Activated T-cell treated with anti-CD3 and anti-CD28 coated beads, Interleukin-2, amount 50 U/mL, for 4 hours (primary cell): ENCODE measurements around the gene ODAD3. TPM values are rescaled to one million over a fixed set of nuclear protein-coding genes. Genes with fewer than 3 reads are reported as not detected.
A peak's percentile ranks its signal among the peaks of the same experiment; 100 is the strongest.
"Not testable (repeated sequence)": the region's sequence is repeated elsewhere in the genome, so short reads cannot be mapped to it uniquely, and the experiment has no call there.

Experiments used
- ATAC-seq, 2 donors: fragments of 200-7000 bp; cut with Tn5 transposase; one replicate each; pipeline ENCODE4 v1.10.0; 2021
- DNase-seq: peaks from one replicate; pipeline ENCODE4 v3.0.0-alpha.2; 2020
- H3K27me3 Mint-ChIP-seq: one replicate; pipeline ENCODE4 v1.8.0; 2021; ENCODE audit warnings: low read depth, mixed read lengths
- H3K36me3 Mint-ChIP-seq: one replicate; pipeline ENCODE4 v1.8.0; 2022; ENCODE audit warnings: mixed read lengths; ENCODE audit not compliant: insufficient read depth
- H3K4me1 Mint-ChIP-seq: one replicate; pipeline ENCODE4 v1.8.0; 2021; ENCODE audit warnings: low read depth, mixed read lengths
- H3K4me3 Mint-ChIP-seq: one replicate; pipeline ENCODE4 v1.8.0; 2021; ENCODE audit warnings: mild to moderate bottlenecking, moderate library complexity, mixed read lengths
- H3K9me3 Mint-ChIP-seq: one replicate; pipeline ENCODE4 v1.8.0; 2021; ENCODE audit warnings: mixed read lengths
- total RNA-seq, 3 donors: library from RNA; stranded (reverse); gene quantifications; one replicate each; pipeline ENCODE4 v1.2.1, GENCODE V29; 2021

ODAD3 gene
- total RNA-seq, 3 donors from 2014 or later = 0.11 TPM; not detected in 2

GRCh38 chr19:11410682-11411081, 24.2 kb downstream of the ODAD3 start:
- no peak for DNase-seq
- H3K4me1 Mint-ChIP-seq = no peaks in the 10 kb centered on the region
- peaks cover 32% of the 10 kb centered on the region for H3K27me3 Mint-ChIP-seq
- H3K36me3 Mint-ChIP-seq = no peaks in the 10 kb centered on the region
- no peaks in the 10 kb centered on the region for H3K9me3 Mint-ChIP-seq
- H3K4me3 Mint-ChIP-seq = no peak overlapping the region
- ATAC-seq = no peak

- no peaks in the 10 kb centered on the region for H3K9me3 Mint-ChIP-seq
- no peak for ATAC-seq
- H3K36me3 Mint-ChIP-seq = no peaks in the 10 kb centered on the region
- no peak for DNase-seq
- peaks cover 32% of the 10 kb centered on the region for H3K27me3 Mint-ChIP-seq
- H3K4me3 Mint-ChIP-seq = no peak overlapping the region
- H3K4me1 Mint-ChIP-seq = no peaks in the 10 kb centered on the region
These were observed 26.3 kb downstream of the ODAD3 start for GRCh38 chr19:11408591-11408990.

- H3K27me3 Mint-ChIP-seq = peaks cover 28% of the 10 kb centered on the region
- not testable (repeated sequence) for DNase-seq, H3K4me3 Mint-ChIP-seq, H3K9me3 Mint-ChIP-seq, ATAC-seq, H3K36me3 Mint-ChIP-seq, H3K4me1 Mint-ChIP-seq
These were observed 28.2 kb downstream of the ODAD3 start for GRCh38 chr19:11406703-11407236.

- H3K36me3 Mint-ChIP-seq = no peaks in the 10 kb centered on the region
- H3K9me3 Mint-ChIP-seq = no peaks in the 10 kb centered on the region
- H3K27me3 Mint-ChIP-seq = peaks cover 26% of the 10 kb centered on the region
- H3K4me3 Mint-ChIP-seq = no peak overlapping the region
- ATAC-seq = peak; percentile 70 to 71
- H3K4me1 Mint-ChIP-seq = no peaks in the 10 kb centered on the region
- DNase-seq = peak; percentile 48
These were observed 28.9 kb downstream of the ODAD3 start for GRCh38 chr19:11405846-11406643.

- DNase-seq (no peak), ATAC-seq (no peak)
- Mint-ChIP-seq H3K4me3 (no peak overlapping the region), H3K27me3 (peaks cover 25% of the 10 kb centered on the region), H3K36me3 (no peaks in the 10 kb centered on the region), H3K9me3 (no peaks in the 10 kb centered on the region), H3K4me1 (no peaks in the 10 kb centered on the region)
These were observed 30.2 kb downstream of the ODAD3 start for GRCh38 chr19:11404588-11405222.

- H3K9me3 Mint-ChIP-seq = no peaks in the 10 kb centered on the region
- ATAC-seq (no peak), DNase-seq (no peak)
- no peaks in the 10 kb centered on the region for H3K36me3 Mint-ChIP-seq
- H3K4me3 Mint-ChIP-seq = no peak overlapping the region
- peaks cover 11% of the 10 kb centered on the region for H3K27me3 Mint-ChIP-seq
- H3K4me1 Mint-ChIP-seq = no peaks in the 10 kb centered on the region
These were observed 32.9 kb downstream of the ODAD3 start for GRCh38 chr19:11401808-11402543.

GRCh38 chr19:11400798-11401197, 34.1 kb downstream of the ODAD3 start:
- no peaks in the 10 kb centered on the region for H3K4me1 Mint-ChIP-seq
- H3K4me3 Mint-ChIP-seq = no peak overlapping the region
- H3K27me3 Mint-ChIP-seq = peaks cover 6% of the 10 kb centered on the region
- DNase-seq (no peak), ATAC-seq (no peak)
- H3K36me3 Mint-ChIP-seq = no peaks in the 10 kb centered on the region
- no peaks in the 10 kb centered on the region for H3K9me3 Mint-ChIP-seq

GRCh38 chr19:11399667-11400066, 35.3 kb downstream of the ODAD3 start:
- DNase-seq = no peak
- ATAC-seq = no peak
- H3K36me3 Mint-ChIP-seq = no peaks in the 10 kb centered on the region
- no peaks in the 10 kb centered on the region for H3K9me3 Mint-ChIP-seq
- H3K27me3 Mint-ChIP-seq = peaks cover 6% of the 10 kb centered on the region
- H3K4me3 Mint-ChIP-seq = no peak overlapping the region
- no peaks in the 10 kb centered on the region for H3K4me1 Mint-ChIP-seq

GRCh38 chr19:11397089-11397610, 37.8 kb downstream of the ODAD3 start:
- peaks cover 6% of the 10 kb centered on the region for H3K27me3 Mint-ChIP-seq
- H3K4me3 Mint-ChIP-seq = no peak overlapping the region
- H3K9me3 Mint-ChIP-seq = no peaks in the 10 kb centered on the region
- no peaks in the 10 kb centered on the region for H3K4me1 Mint-ChIP-seq
- DNase-seq = no peak
- ATAC-seq = no peak
- H3K36me3 Mint-ChIP-seq = no peaks in the 10 kb centered on the region

- no peaks in the 10 kb centered on the region for H3K27me3 Mint-ChIP-seq
- DNase-seq (no peak), ATAC-seq (no peak)
- peaks cover 7% of the 10 kb centered on the region for H3K9me3 Mint-ChIP-seq
- H3K4me3 Mint-ChIP-seq = no peak overlapping the region
- peaks cover 5% of the 10 kb centered on the region for H3K4me1 Mint-ChIP-seq
- no peaks in the 10 kb centered on the region for H3K36me3 Mint-ChIP-seq
These were observed 43.8 kb downstream of the ODAD3 start for GRCh38 chr19:11390933-11391680.

GRCh38 chr19:11390359-11390758, 44.6 kb downstream of the ODAD3 start:
- ATAC-seq = no peak
- H3K4me3 Mint-ChIP-seq = no peak overlapping the region
- H3K27me3 Mint-ChIP-seq = no peaks in the 10 kb centered on the region
- peaks cover 7% of the 10 kb centered on the region for H3K9me3 Mint-ChIP-seq
- peaks cover 5% of the 10 kb centered on the region for H3K4me1 Mint-ChIP-seq
- no peak for DNase-seq
- no peaks in the 10 kb centered on the region for H3K36me3 Mint-ChIP-seq

- Mint-ChIP-seq H3K4me1 (peaks cover 9% of the 10 kb centered on the region), H3K9me3 (peaks cover 7% of the 10 kb centered on the region), H3K36me3 (no peaks in the 10 kb centered on the region), H3K4me3 (no peak overlapping the region), H3K27me3 (peaks cover 12% of the 10 kb centered on the region)
- DNase-seq (no peak), ATAC-seq (no peak)
These were observed 47.5 kb downstream of the ODAD3 start for GRCh38 chr19:11387162-11388034.

GRCh38 chr19:11384778-11385129, 50.2 kb downstream of the ODAD3 start:
- H3K4me3 Mint-ChIP-seq = no peak overlapping the region
- H3K4me1 Mint-ChIP-seq = peaks cover 30% of the 10 kb centered on the region
- peaks cover 20% of the 10 kb centered on the region for H3K27me3 Mint-ChIP-seq
- no peak for DNase-seq
- H3K9me3 Mint-ChIP-seq = no peaks in the 10 kb centered on the region
- no peaks in the 10 kb centered on the region for H3K36me3 Mint-ChIP-seq
- ATAC-seq = no peak
